ENCODE measurements around the gene ZNF580.

- no peak for TF ChIP-seq CTCF (IDR thresholded peaks at IDR 0.05)
- TF ChIP-seq ZFX (IDR thresholded peaks at IDR 0.05; ENCODE audit: borderline replicate concordance), result no peak
Observed at GRCh38 chr19:55650126-55650557, 9.3 kb downstream of the ZNF580 start.
